Panc1 (cell line): ENCODE measurements around the gene MS4A10. TPM values are rescaled to one million over a fixed set of nuclear protein-coding genes. Genes with fewer than 3 reads are reported as not detected.

Source experiments
- ATAC-seq: fragments of 200-7000 bp; cut with Tn5 transposase; 2 replicates; pipeline ENCODE4 v1.9.1; 2020; ENCODE audit warnings: mild to moderate bottlenecking, moderate library complexity
- BruUV-seq: library from RNA; stranded (reverse); fragments of 400-500 nt; replicated peaks from 2 replicates; lab custom pipeline; 2021; lab: Mats Ljungman, UMichigan
- CTCF ChIA-PET: fragments of 300-600 bp; sonication (Branson Sonifier 250); formaldehyde crosslinking; loops from one replicate; lab custom pipeline; 2022; ENCODE audit warnings: antibody characterized with exemption; lab: Charles Lee
- POLR2A ChIA-PET: fragments of 300-600 bp; sonication (Branson Sonifier 250); formaldehyde crosslinking; loops from one replicate; lab custom pipeline; 2022; ENCODE audit warnings: antibody characterized with exemption; lab: Charles Lee
- DNase-seq: peaks from one replicate; pipeline ENCODE4 v3.0.0-alpha.2; 2010; ENCODE audit warnings: low read depth, low spot score
- H3K27ac ChIP-seq: 2 replicates; pipeline ENCODE4 v1.5.1; 2011; ENCODE audit warnings: mild to moderate bottlenecking, low read length, inconsistent platforms
- H3K27me3 ChIP-seq: fragments of 200-500 bp; sonication (Bioruptor generic); 2 replicates; pipeline ENCODE4 v1.6.0; 2014; ENCODE audit warnings: low read length, inconsistent platforms; ENCODE audit not compliant: control insufficient read depth, insufficient read depth
- H3K36me3 ChIP-seq: fragments of 200-500 bp; sonication (Bioruptor generic); 2 replicates; pipeline ENCODE4 v1.5.1; 2014; ENCODE audit warnings: inconsistent platforms, mild to moderate bottlenecking, low read length, moderate library complexity; ENCODE audit not compliant: control insufficient read depth, insufficient read depth
- H3K4me1 ChIP-seq: 2 replicates; pipeline ENCODE4 v1.5.1; 2011; ENCODE audit warnings: inconsistent platforms, mild to moderate bottlenecking, low read length, moderate library complexity; ENCODE audit not compliant: control insufficient read depth, insufficient read depth
- H3K4me3 ChIP-seq, 2 experiments: 2 replicates each; pipeline ENCODE4 v1.5.1; 2011 to 2012; ENCODE audit warnings: low read depth in 2 of 2, low read length in 2 of 2, mild to moderate bottlenecking in 2 of 2, inconsistent platforms in 1 of 2, moderate library complexity in 1 of 2
- H3K9me3 ChIP-seq: fragments of 200-500 bp; sonication (Bioruptor generic); 2 replicates; pipeline ENCODE4 v1.5.1; 2014; ENCODE audit warnings: low read depth, mild to moderate bottlenecking, inconsistent platforms, low read length, moderate library complexity; ENCODE audit not compliant: control insufficient read depth, insufficient read depth
- CTCF ChIP-seq: fragments of 450-650 bp; IDR thresholded peaks from 2 replicates; pipeline ENCODE4 v1.5.1; 2017; ENCODE audit warnings: mild to moderate bottlenecking
- POLR2AphosphoS5 ChIP-seq: IDR thresholded peaks from 2 replicates; pipeline ENCODE4 v1.6.1; 2012; ENCODE audit warnings: mild to moderate bottlenecking, low read depth, low read length, moderate library complexity
- SIN3A ChIP-seq: IDR thresholded peaks from 2 replicates; pipeline ENCODE4 v1.6.1; 2012; ENCODE audit warnings: low read depth, mild to moderate bottlenecking, low read length, moderate library complexity, borderline replicate concordance; ENCODE audit not compliant: insufficient read depth
- TCF7L2 ChIP-seq: IDR thresholded peaks from 2 replicates; pipeline ENCODE4 v1.6.1; 2011; ENCODE audit warnings: mild to moderate bottlenecking, low read depth, low read length, inconsistent platforms
- in situ Hi-C: cut with HindIII; loops from 2 replicates; pipeline ENCODE4 v1.10.0; 2016; ENCODE audit warnings: low sequenced_read_pairs, low pct_unique_long_range_greater_than_20kb
- intact Hi-C: fragments of 100-400 bp; cut with micrococcal nuclease; formaldehyde crosslinking; loops from one replicate; pipeline ENCODE4 v1.10.0; 2022; ENCODE audit not compliant: unreplicated experiment
- total RNA-seq: library from RNA; stranded (reverse); gene quantifications from one replicate; pipeline ENCODE4 v1.2.1, GENCODE V29; 2021; ENCODE audit not compliant: unreplicated experiment
- TF ChIP-seq, protein P1 (sequence below), 2 experiments: IDR thresholded peaks; 2 replicates each; pipeline ENCODE4 v1.6.1; 2011 to 2012; ENCODE audit warnings: low read depth in 2 of 2, control low read depth in 1 of 2, low read length in 1 of 2, mild to moderate bottlenecking in 1 of 2, moderate library complexity in 1 of 2; ENCODE audit not compliant: insufficient read depth in 1 of 2

MS4A10 gene
- total RNA-seq, 1 experiment from 2014 or later: not detected

DNA sequence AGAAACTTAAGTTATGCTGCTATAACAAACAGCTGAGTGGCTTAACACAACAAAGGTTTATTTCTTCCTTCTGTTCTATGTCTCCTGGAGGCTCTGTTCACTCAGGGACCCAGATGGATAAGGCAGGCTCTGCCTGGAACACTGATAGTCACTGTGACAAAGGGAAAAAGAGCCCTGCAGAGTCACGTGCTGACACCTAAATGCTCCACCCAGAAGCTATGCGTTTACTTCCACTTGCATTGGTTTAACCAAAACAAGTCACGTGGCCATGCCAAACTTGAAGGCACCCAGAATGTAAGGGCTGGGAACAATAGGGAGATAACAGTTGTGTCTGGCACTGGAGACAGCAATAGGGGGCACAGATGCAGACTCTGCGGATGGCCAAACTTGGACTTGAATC, 31.8 kb upstream of the MS4A10 start:
- Histone ChIP-seq H3K4me1 (no peaks in the 10 kb centered on the region), H3K27ac (no peak overlapping the region), H3K27me3 (peaks cover 10% of the 10 kb centered on the region), H3K4me3 (no peak overlapping the region), H3K36me3 (no peaks in the 10 kb centered on the region), H3K9me3 (no peaks in the 10 kb centered on the region)
- POLR2A ChIA-PET: no interaction called here
- TF ChIP-seq CTCF (no peak), POLR2AphosphoS5 (no peak), SIN3A (no peak), TCF7L2 (no peak)
- TF ChIP-seq, protein P1, sequence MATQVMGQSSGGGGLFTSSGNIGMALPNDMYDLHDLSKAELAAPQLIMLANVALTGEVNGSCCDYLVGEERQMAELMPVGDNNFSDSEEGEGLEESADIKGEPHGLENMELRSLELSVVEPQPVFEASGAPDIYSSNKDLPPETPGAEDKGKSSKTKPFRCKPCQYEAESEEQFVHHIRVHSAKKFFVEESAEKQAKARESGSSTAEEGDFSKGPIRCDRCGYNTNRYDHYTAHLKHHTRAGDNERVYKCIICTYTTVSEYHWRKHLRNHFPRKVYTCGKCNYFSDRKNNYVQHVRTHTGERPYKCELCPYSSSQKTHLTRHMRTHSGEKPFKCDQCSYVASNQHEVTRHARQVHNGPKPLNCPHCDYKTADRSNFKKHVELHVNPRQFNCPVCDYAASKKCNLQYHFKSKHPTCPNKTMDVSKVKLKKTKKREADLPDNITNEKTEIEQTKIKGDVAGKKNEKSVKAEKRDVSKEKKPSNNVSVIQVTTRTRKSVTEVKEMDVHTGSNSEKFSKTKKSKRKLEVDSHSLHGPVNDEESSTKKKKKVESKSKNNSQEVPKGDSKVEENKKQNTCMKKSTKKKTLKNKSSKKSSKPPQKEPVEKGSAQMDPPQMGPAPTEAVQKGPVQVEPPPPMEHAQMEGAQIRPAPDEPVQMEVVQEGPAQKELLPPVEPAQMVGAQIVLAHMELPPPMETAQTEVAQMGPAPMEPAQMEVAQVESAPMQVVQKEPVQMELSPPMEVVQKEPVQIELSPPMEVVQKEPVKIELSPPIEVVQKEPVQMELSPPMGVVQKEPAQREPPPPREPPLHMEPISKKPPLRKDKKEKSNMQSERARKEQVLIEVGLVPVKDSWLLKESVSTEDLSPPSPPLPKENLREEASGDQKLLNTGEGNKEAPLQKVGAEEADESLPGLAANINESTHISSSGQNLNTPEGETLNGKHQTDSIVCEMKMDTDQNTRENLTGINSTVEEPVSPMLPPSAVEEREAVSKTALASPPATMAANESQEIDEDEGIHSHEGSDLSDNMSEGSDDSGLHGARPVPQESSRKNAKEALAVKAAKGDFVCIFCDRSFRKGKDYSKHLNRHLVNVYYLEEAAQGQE (IDR thresholded peaks at IDR 0.05; ENCODE audit: insufficient read depth in 1 of 2, low read depth in 2 of 2, low read length in 1 of 2): no peak
- intact Hi-C loops (loop anchor here (10.0 kb wide), 1 partner anchor 489 kb away; no protein-coding TSS in a partner anchor), in situ Hi-C loops (no loop called here)
- CTCF ChIA-PET: interaction anchor here (1.5 kb wide), 1 partner anchor 10 kb away, joined by 5 read pairs; no protein-coding TSS in a partner anchor
- DNase-seq (no peak), ATAC-seq (no peak)
- BruUV-seq: no TSS peak

DNA sequence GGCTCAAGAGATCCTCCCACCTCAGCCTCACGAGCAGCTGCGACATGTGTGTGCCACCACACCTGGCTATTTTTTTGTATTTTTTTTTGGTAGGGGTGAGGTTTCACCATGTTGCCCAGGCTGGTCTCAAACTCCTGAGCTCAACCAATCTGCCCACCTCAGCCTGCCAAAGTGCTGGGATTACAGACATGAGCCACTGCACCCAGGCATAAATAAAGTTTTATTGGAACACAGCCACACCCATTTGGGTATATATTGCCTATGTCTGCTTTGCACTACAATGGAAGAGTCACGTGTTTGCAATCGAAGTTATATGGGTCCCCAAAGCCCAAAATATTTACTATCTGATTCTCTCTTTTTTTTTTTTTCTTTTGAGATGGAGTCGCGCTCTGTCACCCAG, 30.2 kb upstream of the MS4A10 start:
- H3K4me1 ChIP-seq: no peaks in the 10 kb centered on the region
- BruUV-seq: no TSS peak
- ATAC-seq: no peak
- in situ Hi-C loops (no loop called here), intact Hi-C loops (loop anchor here (10.0 kb wide), 1 partner anchor 490 kb away; no protein-coding TSS in a partner anchor)
- POLR2A ChIA-PET: no interaction called here
- TF ChIP-seq TCF7L2: no peak
- TF ChIP-seq, protein P1 (IDR thresholded peaks at IDR 0.05; ENCODE audit: insufficient read depth in 1 of 2, low read depth in 2 of 2, low read length in 1 of 2): no peak
- TF ChIP-seq POLR2AphosphoS5: no peak
- no peak for TF ChIP-seq CTCF
- no peak for TF ChIP-seq SIN3A
- H3K27ac ChIP-seq: no peak overlapping the region
- DNase-seq: no peak
- H3K4me3 ChIP-seq: no peak overlapping the region
- no peaks in the 10 kb centered on the region for H3K36me3 ChIP-seq
- H3K27me3 ChIP-seq: peaks cover 15% of the 10 kb centered on the region
- CTCF ChIA-PET: interaction anchor here (1.5 kb wide), 1 partner anchor 8 kb away, joined by 5 read pairs; no protein-coding TSS in a partner anchor
- H3K9me3 ChIP-seq: no peaks in the 10 kb centered on the region
